ENCODE measurements around the gene MYO15A. TPM values are rescaled to one million over a fixed set of nuclear protein-coding genes. Genes with fewer than 3 reads are reported as not detected.

The MYO15A gene
- total RNA-seq, 2 experiments from 2014 or later = 0.98 to 1.4 TPM

GRCh38 chr17:18217412-18218015 lies 109.0 kb downstream of the MYO15A start:
- Histone ChIP-seq H4K20me1 (ENCODE audit: insufficient read depth, low read length) (no peaks in the 10 kb centered on the region), H3K27ac (ENCODE audit: low read depth, low read length, poor library complexity, severe bottlenecking) (no peak overlapping the region), H3K36me3 (ENCODE audit: insufficient read depth, low read length) (no peaks in the 10 kb centered on the region), H3K9me3 (ENCODE audit: low read length) (no peaks in the 10 kb centered on the region), H3K4me3 (ENCODE audit: low read depth, low read length, poor library complexity, severe bottlenecking) (no peak overlapping the region), H2AFZ (ENCODE audit: low read length) (no peak overlapping the region), H3K4me2 (ENCODE audit: low read length) (no peak overlapping the region), H3K79me2 (ENCODE audit: insufficient read depth, low read depth, low read length) (no peaks in the 10 kb centered on the region), H3K4me1 (ENCODE audit: insufficient read depth, low read length, poor library complexity, severe bottlenecking) (no peaks in the 10 kb centered on the region), H3K9me2 (ENCODE audit: insufficient read depth, low read length) (no peaks in the 10 kb centered on the region)
- ChIA-PET POLR2A (no interaction called here), CTCF (ENCODE audit: unreplicated experiment) (no interaction called here)
- peak; percentile 70 for DNase-seq (ENCODE audit: low spot score)
- TF ChIP-seq EZH2phosphoT487 (IDR thresholded peaks at IDR 0.05; ENCODE audit: borderline replicate concordance, low read depth, low read length) (no peak), CTCF (conservative IDR thresholded peaks at IDR 0.05; ENCODE audit: low read length) (peak; percentile 88)
- BruUV-seq (replicated peaks) = no TSS peak
- intact Hi-C loops (cut with micrococcal nuclease; ENCODE audit: unreplicated experiment) = loop anchor here (2.0 kb wide), 1 partner anchor 77 kb away; no protein-coding TSS in a partner anchor

- H3K4me2 ChIP-seq (ENCODE audit: low read length) = no peak overlapping the region
- CTCF ChIA-PET (ENCODE audit: unreplicated experiment) = interaction anchor here (0.6 kb wide), 1 partner anchor 18 kb away, joined by 3 read pairs; no protein-coding TSS in a partner anchor
- H3K9me3 ChIP-seq (ENCODE audit: low read length) = no peaks in the 10 kb centered on the region
- H3K9me2 ChIP-seq (ENCODE audit: insufficient read depth, low read length) = no peaks in the 10 kb centered on the region
- no peak overlapping the region for H3K4me3 ChIP-seq (ENCODE audit: low read depth, low read length, poor library complexity, severe bottlenecking)
- no peaks in the 10 kb centered on the region for H3K36me3 ChIP-seq (ENCODE audit: insufficient read depth, low read length)
- no peak overlapping the region for H3K27ac ChIP-seq (ENCODE audit: low read depth, low read length, poor library complexity, severe bottlenecking)
- TF ChIP-seq EZH2phosphoT487 (IDR thresholded peaks at IDR 0.05; ENCODE audit: borderline replicate concordance, low read depth, low read length) (no peak), CTCF (conservative IDR thresholded peaks at IDR 0.05; ENCODE audit: low read length) (no peak)
- DNase-seq (ENCODE audit: low spot score) = no peak
- H3K4me1 ChIP-seq (ENCODE audit: insufficient read depth, low read length, poor library complexity, severe bottlenecking) = no peaks in the 10 kb centered on the region
- BruUV-seq (replicated peaks) = no TSS peak
- POLR2A ChIA-PET = no interaction called here
- H2AFZ ChIP-seq (ENCODE audit: low read length) = no peak overlapping the region
- intact Hi-C loops (cut with micrococcal nuclease; ENCODE audit: unreplicated experiment) = no loop called here
- H3K79me2 ChIP-seq (ENCODE audit: insufficient read depth, low read depth, low read length) = no peaks in the 10 kb centered on the region
- no peaks in the 10 kb centered on the region for H4K20me1 ChIP-seq (ENCODE audit: insufficient read depth, low read length)
Measured at GRCh38 chr17:18218756-18219415, 110.3 kb downstream of the MYO15A start.

GRCh38 chr17:18224053-18224386 lies 115.5 kb downstream of the MYO15A start:
- Histone ChIP-seq H3K4me1 (ENCODE audit: insufficient read depth, low read length, poor library complexity, severe bottlenecking) (peaks cover 15% of the 10 kb centered on the region), H3K4me3 (ENCODE audit: low read depth, low read length, poor library complexity, severe bottlenecking) (no peak overlapping the region), H2AFZ (ENCODE audit: low read length) (no peak overlapping the region), H3K36me3 (ENCODE audit: insufficient read depth, low read length) (no peaks in the 10 kb centered on the region), H3K9me3 (ENCODE audit: low read length) (no peaks in the 10 kb centered on the region), H4K20me1 (ENCODE audit: insufficient read depth, low read length) (no peaks in the 10 kb centered on the region), H3K9me2 (ENCODE audit: insufficient read depth, low read length) (no peaks in the 10 kb centered on the region), H3K4me2 (ENCODE audit: low read length) (no peak overlapping the region), H3K79me2 (ENCODE audit: insufficient read depth, low read depth, low read length) (no peaks in the 10 kb centered on the region), H3K27ac (ENCODE audit: low read depth, low read length, poor library complexity, severe bottlenecking) (no peak overlapping the region)
- TF ChIP-seq CTCF (conservative IDR thresholded peaks at IDR 0.05; ENCODE audit: low read length) (no peak), EZH2phosphoT487 (IDR thresholded peaks at IDR 0.05; ENCODE audit: borderline replicate concordance, low read depth, low read length) (no peak)
- CTCF ChIA-PET (ENCODE audit: unreplicated experiment) = no interaction called here
- intact Hi-C loops (cut with micrococcal nuclease; ENCODE audit: unreplicated experiment) = no loop called here
- no peak for DNase-seq (ENCODE audit: low spot score)
- POLR2A ChIA-PET = no interaction called here
- no TSS peak for BruUV-seq (replicated peaks)
